HepG2 (cell line): Measurements from ENCODE around the gene DYNC1LI2. TPM values are rescaled to one million over a fixed set of nuclear protein-coding genes. Genes with fewer than 3 reads are reported as not detected.

Experiments used
- ATAC-seq: fragments of 200-7000 bp; cut with Tn5 transposase; 3 replicates; pipeline ENCODE4 v1.9.1; 2020; ENCODE audit warnings: mild to moderate bottlenecking, moderate library complexity
- BruUV-seq: library from RNA; stranded (reverse); fragments of 400-500 nt; replicated peaks from 2 replicates; lab custom pipeline; 2021; lab: Mats Ljungman, UMichigan
- CTCF ChIA-PET: fragments of 300-600 bp; formaldehyde crosslinking; extraction: SDS; loops from one replicate; lab custom pipeline; 2021; ENCODE audit warnings: low total read pairs, inconsistent platforms, low intra/inter-chr PET ratio; lab: Yijun Ruan, JAX
- POLR2A ChIA-PET: fragments of 350-600 bp; sonication (Branson Sonifier 250); formaldehyde crosslinking; loops from one replicate; lab custom pipeline; 2020; ENCODE audit warnings: antibody characterized with exemption, inconsistent platforms; lab: Yijun Ruan, JAX
- DNase-seq: peaks from one replicate; pipeline ENCODE4 v3.0.0-alpha.2; 2015; ENCODE audit warnings: low spot score
- FAIRE-seq: peaks from 3 replicates; lab custom pipeline; 2011; peaks lifted over from hg19 to GRCh38; lab: Jason Lieb, UNC
- H2AFZ ChIP-seq: one replicate; pipeline ENCODE4 v1.6.1; 2011; ENCODE audit warnings: low read length, inconsistent platforms
- H3K27ac ChIP-seq: fragments of 300-600 bp; 3 replicates; pipeline ENCODE4 v1.8.0; 2011; ENCODE audit warnings: mixed run types, mild to moderate bottlenecking, mixed read lengths, low read length, inconsistent platforms; ENCODE audit not compliant: insufficient read depth; ENCODE audit errors: extremely low read length
- H3K27me3 ChIP-seq, 2 experiments: fragments of 200-600 bp in 1 of 2; 2 replicates in 1 of 2; 3 replicates in 1 of 2; pipeline versions ENCODE4 v1.6.0 to v1.8.0; 2011; ENCODE audit warnings: low read length in 2 of 2, mild to moderate bottlenecking in 2 of 2, moderate library complexity in 2 of 2, inconsistent platforms in 1 of 2; ENCODE audit not compliant: insufficient read depth in 2 of 2, control insufficient read depth in 1 of 2
- H3K36me3 ChIP-seq, 2 experiments: fragments of 200-600 bp in 1 of 2; replicated peaks in 1 of 2; 2 replicates in 1 of 2; 3 replicates in 1 of 2; pipeline versions ENCODE4 v1.5.1 to v1.8.0; 2011; ENCODE audit warnings: low read length in 2 of 2, inconsistent platforms in 1 of 2; ENCODE audit not compliant: insufficient read depth in 2 of 2, control insufficient read depth in 1 of 2
- H3K4me1 ChIP-seq: 2 replicates; pipeline ENCODE4 v1.5.1; 2012; ENCODE audit warnings: low read length, inconsistent platforms; ENCODE audit not compliant: insufficient read depth
- H3K4me2 ChIP-seq: 2 replicates; pipeline ENCODE4 v1.6.0; 2011; ENCODE audit warnings: low read depth, low read length, inconsistent platforms
- H3K4me3 ChIP-seq, 3 experiments: fragments of 200-600 bp in 1 of 3; sonication (generic), shearing (Covaris generic) in 1 of 3; replicated peaks in 1 of 3; 2 replicates each; pipeline ENCODE4 v1.5.1; 2011 to 2016; ENCODE audit warnings: low read length in 3 of 3, inconsistent platforms in 2 of 3, low read depth in 2 of 3, mild to moderate bottlenecking in 2 of 3, control low read depth in 1 of 3, mixed read lengths in 1 of 3; ENCODE audit not compliant: insufficient read depth in 1 of 3
- H3K79me2 ChIP-seq: one replicate; pipeline ENCODE4 v1.6.1; 2011; ENCODE audit warnings: low read length, inconsistent platforms; ENCODE audit not compliant: insufficient read depth
- H3K9ac ChIP-seq: 2 replicates; pipeline ENCODE4 v1.6.0; 2011; ENCODE audit warnings: mild to moderate bottlenecking, low read depth, low read length, inconsistent platforms; ENCODE audit not compliant: insufficient read depth
- H3K9me3 ChIP-seq: 2 replicates; pipeline ENCODE4 v1.5.1; 2012; ENCODE audit warnings: mild to moderate bottlenecking, low read length
- H4K20me1 ChIP-seq: 2 replicates; pipeline ENCODE4 v1.6.0; 2011; ENCODE audit warnings: inconsistent platforms, mild to moderate bottlenecking, low read length, moderate library complexity; ENCODE audit not compliant: insufficient read depth
- CEBPB ChIP-seq: IDR thresholded peaks from 2 replicates; pipeline ENCODE4 v1.6.1; 2011; ENCODE audit warnings: low read depth, low read length, improper control_type of control experiment, borderline replicate concordance
- CENPX ChIP-seq: sonication (generic); formaldehyde crosslinking; IDR thresholded peaks from 2 replicates; pipeline ENCODE4 v1.9.0; 2021; ENCODE audit warnings: mild to moderate bottlenecking, missing genetic modification reagents, moderate library complexity
- EP300 ChIP-seq, 3 experiments: sonication (generic) in 1 of 3; formaldehyde crosslinking in 1 of 3; IDR thresholded peaks; 2 replicates each; pipeline versions ENCODE4 v1.5.1 to v1.6.1; 2011 to 2020; ENCODE audit warnings: low read depth in 2 of 3, low read length in 2 of 3, borderline replicate concordance in 1 of 3, improper control_type of control experiment in 1 of 3, mild to moderate bottlenecking in 1 of 3, missing genetic modification reagents in 1 of 3, moderate library complexity in 1 of 3
- ETV6 ChIP-seq: sonication (generic); formaldehyde crosslinking; conservative IDR thresholded peaks from 2 replicates; pipeline ENCODE4 v1.4.0; 2020; ENCODE audit warnings: missing genetic modification reagents
- KAT2B ChIP-seq: fragments of 150-350 bp; IDR thresholded peaks from 2 replicates; pipeline ENCODE4 v1.6.1; 2014; ENCODE audit warnings: low read depth, low read length, borderline replicate concordance
- MTA1 ChIP-seq: sonication (generic); formaldehyde crosslinking; IDR thresholded peaks from 2 replicates; pipeline ENCODE4 v1.4.0; 2020; ENCODE audit warnings: missing genetic modification reagents, mild to moderate bottlenecking, borderline replicate concordance
- POGK ChIP-seq: sonication (generic); formaldehyde crosslinking; conservative IDR thresholded peaks from 2 replicates; pipeline ENCODE4 v1.8.0; 2022; ENCODE audit warnings: mild to moderate bottlenecking, moderate library complexity, missing genetic modification reagents
- RXRB ChIP-seq: IDR thresholded peaks from 2 replicates; pipeline ENCODE4 v1.6.1; 2016; ENCODE audit warnings: borderline replicate concordance, missing genetic modification reagents, missing compliant biosample characterization
- SIN3B ChIP-seq: fragments of 150-350 bp; IDR thresholded peaks from 2 replicates; pipeline ENCODE4 v1.6.1; 2014; ENCODE audit warnings: low read length
- SMAD9 ChIP-seq: sonication (generic); formaldehyde crosslinking; IDR thresholded peaks from 2 replicates; pipeline ENCODE4 v1.5.1; 2020; ENCODE audit warnings: mild to moderate bottlenecking, missing genetic modification reagents
- SP5 ChIP-seq: IDR thresholded peaks from 2 replicates; pipeline ENCODE4 v1.6.1; 2016; ENCODE audit warnings: low read depth, borderline replicate concordance
- TIGD3 ChIP-seq: sonication (generic); formaldehyde crosslinking; IDR thresholded peaks from 2 replicates; pipeline ENCODE4 v1.5.1; 2020; ENCODE audit warnings: mild to moderate bottlenecking, missing genetic modification reagents, borderline replicate concordance
- TOPORS ChIP-seq: sonication (generic); formaldehyde crosslinking; IDR thresholded peaks from 2 replicates; pipeline ENCODE4 v1.8.0; 2023; ENCODE audit warnings: mild to moderate bottlenecking, missing genetic modification reagents
- ZNF282 ChIP-seq: fragments of 450-650 bp; IDR thresholded peaks from 2 replicates; pipeline ENCODE4 v1.6.1; 2018; ENCODE audit not compliant: partially characterized antibody
- ZNF329 ChIP-seq: sonication (generic); formaldehyde crosslinking; IDR thresholded peaks from 2 replicates; pipeline ENCODE4 v1.9.0; 2021; ENCODE audit warnings: low read depth, mild to moderate bottlenecking, missing genetic modification reagents
- ZNF484 ChIP-seq: sonication (generic); formaldehyde crosslinking; IDR thresholded peaks from 2 replicates; pipeline ENCODE4 v1.5.1; 2020; ENCODE audit warnings: mild to moderate bottlenecking, low read depth, missing genetic modification reagents, borderline replicate concordance
- ZNF550 ChIP-seq: sonication (generic); formaldehyde crosslinking; IDR thresholded peaks from 2 replicates; pipeline ENCODE4 v1.4.0; 2020; ENCODE audit warnings: mild to moderate bottlenecking, missing genetic modification reagents, borderline replicate concordance
- ZNF660 ChIP-seq: sonication (generic); formaldehyde crosslinking; IDR thresholded peaks from 2 replicates; pipeline ENCODE4 v1.5.1; 2020; ENCODE audit warnings: mild to moderate bottlenecking, low read depth, missing genetic modification reagents, borderline replicate concordance
- ZNF749 ChIP-seq: sonication (generic); formaldehyde crosslinking; IDR thresholded peaks from 2 replicates; pipeline ENCODE4 v1.8.0; 2022; ENCODE audit warnings: mild to moderate bottlenecking, missing genetic modification reagents, moderate library complexity, borderline replicate concordance
- ZNF792 ChIP-seq: IDR thresholded peaks from 2 replicates; pipeline ENCODE4 v1.6.1; 2016
- ZNF883 ChIP-seq: sonication (generic); formaldehyde crosslinking; IDR thresholded peaks from 2 replicates; pipeline ENCODE4 v1.5.1; 2020; ENCODE audit warnings: mild to moderate bottlenecking, missing genetic modification reagents; ENCODE audit errors: not compliant biosample characterization
- whole genome bisulfite sequencing: methylation state at CpG from one replicate; pipeline ENCODE4 v1.1.6; 2017; ENCODE audit warnings: low lambda C conversion rate; 5-methylcytosine and 5-hydroxymethylcytosine counted together
- in situ Hi-C: cut with HindIII; loops from 2 replicates; pipeline ENCODE4 v1.10.0; 2017; ENCODE audit warnings: low pct_unique_long_range_greater_than_20kb; ENCODE audit not compliant: extremely low pct_ligation_motif_present
- intact Hi-C: fragments of 100-400 bp; cut with micrococcal nuclease; formaldehyde crosslinking; loops from one replicate; pipeline ENCODE4 v1.10.0; 2022; ENCODE audit not compliant: unreplicated experiment
- polyA plus RNA-seq, 8 experiments: library from polyadenylated mRNA; depleted of rRNA in 3 of 8; stranded (reverse) in 7 of 8; unstranded in 1 of 8; fragments of >200 nt; fragmentation: Illumina TruSeq in 4 of 8; extraction: Trizol in 4 of 8; gene quantifications; 2 replicates each; pipeline versions ENCODE4 v1.2.1 to v1.2.3, GENCODE V29; 2011 to 2016; ENCODE audit warnings: low read depth in 4 of 8, missing spikeins in 1 of 8, mixed read lengths in 1 of 8; ENCODE audit not compliant: insufficient read depth in 1 of 8
- total RNA-seq, 5 experiments: library from RNA; depleted of rRNA; stranded (reverse); fragments of >200 nt; fragmentation: Illumina TruSeq; extraction: Trizol; gene quantifications; 2 replicates each; pipeline ENCODE4 v1.2.3, GENCODE V29; 2016; ENCODE audit warnings: low read depth in 1 of 5

The DYNC1LI2 gene
- total and polyA plus RNA-seq, 2 of the 13 experiments (the other 11 are each of a cell fraction or from before 2014, with no cell fraction given), result 65.5 to 135 TPM

- no peak for TF ChIP-seq ZNF282
- no peak for TF ChIP-seq EP300 (IDR thresholded peaks at IDR 0.05; ENCODE audit: low read depth in 2 of 2, low read length in 2 of 2)
- TF ChIP-seq EP300 (CRISPR knock-in tag; IDR thresholded peaks at IDR 0.05; ENCODE audit: borderline replicate concordance), result no peak
These were observed 51.5 kb downstream of the DYNC1LI2 start (continued) for GRCh38 chr16:66699898-66700297.

GRCh38 chr16:66698046-66698445, 53.4 kb downstream of the DYNC1LI2 start:
- H3K4me3 ChIP-seq, result no peak overlapping the region
- CTCF ChIA-PET, result no interaction called here
- BruUV-seq, result no TSS peak
- no peak overlapping the region for H3K4me2 ChIP-seq
- FAIRE-seq (no peak), DNase-seq (no peak), ATAC-seq (no peak)
- WGBS, result 44% methylated on average over 7 of the region's 7 CpGs
- H3K27ac ChIP-seq, result no peak overlapping the region
- peaks cover 46% of the 10 kb centered on the region for H3K4me1 ChIP-seq
- H3K9ac ChIP-seq, result no peak overlapping the region
- peaks cover 0 to 7% of the 10 kb centered on the region in 2 experiments; a peak in 2 of 5 replicates for H3K27me3 ChIP-seq
- in situ Hi-C loops (no loop called here), intact Hi-C loops (no loop called here)
- no peaks in the 10 kb centered on the region for H3K36me3 ChIP-seq
- H3K9me3 ChIP-seq, result no peaks in the 10 kb centered on the region
- TF ChIP-seq SIN3B, result no peak
- no peak for TF ChIP-seq KAT2B
- no peak for TF ChIP-seq TIGD3 (CRISPR knock-in tag)
- TF ChIP-seq ZNF660 (CRISPR knock-in tag), result no peak
- no peak for TF ChIP-seq ZNF484 (CRISPR knock-in tag)
- no peak for TF ChIP-seq CEBPB
- no peak for TF ChIP-seq ETV6 (CRISPR knock-in tag)
- no peak for TF ChIP-seq TOPORS (CRISPR knock-in tag)
- TF ChIP-seq ZNF550 (CRISPR knock-in tag), result no peak
- no peak for TF ChIP-seq RXRB
- TF ChIP-seq SP5 (CRISPR knock-in tag), result no peak
- TF ChIP-seq ZNF883 (CRISPR knock-in tag), result no peak
- TF ChIP-seq POGK, result no peak
- no peak for TF ChIP-seq CENPX (CRISPR knock-in tag)
- TF ChIP-seq ZNF749, result no peak
- no peak for TF ChIP-seq ZNF792 (CRISPR knock-in tag)
- TF ChIP-seq SMAD9, result no peak
- TF ChIP-seq MTA1, result no peak
- no peak for TF ChIP-seq ZNF329
- TF ChIP-seq, all 625 proteins: peak for 0
- Histone ChIP-seq H4K20me1 (no peaks in the 10 kb centered on the region), H2AFZ (no peak overlapping the region), H3K79me2 (peaks cover 11% of the 10 kb centered on the region)
- POLR2A ChIA-PET, result no interaction called here
